ENCODE results near the gene LRRC75A.
A peak's percentile ranks its signal among the peaks of the same experiment; 100 is the strongest.
"Not testable (repeated sequence)": the region's sequence is repeated elsewhere in the genome, so short reads cannot be mapped to it uniquely, and the experiment has no call there.

LRRC75A gene

DNA sequence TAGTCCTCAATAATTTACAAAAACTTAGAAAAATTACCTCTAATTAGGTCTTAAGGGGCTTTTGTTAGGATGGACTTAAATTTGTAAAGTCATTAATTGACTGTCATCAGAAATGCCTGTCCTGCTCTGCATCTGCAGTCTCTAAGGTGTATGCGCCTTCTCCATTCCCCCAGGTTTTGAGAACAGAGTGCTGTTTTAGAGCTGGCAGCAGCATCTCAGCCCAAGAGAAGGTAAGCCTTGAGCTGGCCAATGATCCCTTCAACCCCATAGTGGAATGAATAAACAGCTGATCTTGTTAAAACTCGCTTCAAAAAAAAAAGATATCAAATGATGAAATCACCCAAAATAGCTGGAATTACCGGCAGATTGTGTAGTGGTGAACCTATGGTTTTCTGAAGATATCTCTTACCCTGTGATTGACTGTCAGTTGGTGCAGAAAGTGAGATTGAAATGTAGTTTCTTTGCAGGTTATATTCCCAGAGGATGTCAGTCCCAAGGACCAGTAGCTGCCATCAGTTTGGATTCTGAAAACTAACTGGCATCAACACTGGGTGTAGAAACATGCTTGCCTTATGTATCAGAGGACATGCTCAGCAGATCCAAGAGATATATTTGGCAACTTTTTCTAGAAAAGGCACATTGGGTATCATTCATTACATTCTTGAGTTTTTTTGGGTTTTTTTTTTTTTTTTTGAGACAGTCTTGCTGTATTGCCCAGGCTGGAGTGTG lies 50.9 kb downstream of the LRRC75A start:
- Histone ChIP-seq H3K9me3 (ENCODE audit: insufficient read depth, low read depth, low read length) (no peaks in the 10 kb centered on the region), H4K20me1 (ENCODE audit: insufficient read depth, low read length, poor library complexity, severe bottlenecking) (peaks cover 56% of the 10 kb centered on the region), H3K27me3 (ENCODE audit: insufficient read depth, low read length, poor library complexity, severe bottlenecking) (peaks cover 5% of the 10 kb centered on the region), H3K4me2 (ENCODE audit: low read depth, low read length, poor library complexity, severe bottlenecking) (peak overlapping the region; percentile 99), H3K9ac (ENCODE audit: low read depth, low read length, poor library complexity, severe bottlenecking) (peak overlapping the region; percentile 99), H3K4me3 (ENCODE audit: low read length, poor library complexity, severe bottlenecking) (peak overlapping the region; percentile 83), H3K36me3 (ENCODE audit: insufficient read depth, low read length) (peaks cover 44% of the 10 kb centered on the region), H3F3A (ENCODE audit: low read depth) (no peaks in the 10 kb centered on the region), H3K9me2 (replicated peaks; ENCODE audit: low read depth, low read length) (no peaks in the 10 kb centered on the region), H3K79me2 (ENCODE audit: insufficient read depth, low read length) (peaks cover 67% of the 10 kb centered on the region), H3K4me1 (ENCODE audit: insufficient read depth, low read length, poor library complexity, severe bottlenecking) (peaks cover 31% of the 10 kb centered on the region), H2AFZ (ENCODE audit: low read length) (no peak overlapping the region)
- TF ChIP-seq, protein P1, sequence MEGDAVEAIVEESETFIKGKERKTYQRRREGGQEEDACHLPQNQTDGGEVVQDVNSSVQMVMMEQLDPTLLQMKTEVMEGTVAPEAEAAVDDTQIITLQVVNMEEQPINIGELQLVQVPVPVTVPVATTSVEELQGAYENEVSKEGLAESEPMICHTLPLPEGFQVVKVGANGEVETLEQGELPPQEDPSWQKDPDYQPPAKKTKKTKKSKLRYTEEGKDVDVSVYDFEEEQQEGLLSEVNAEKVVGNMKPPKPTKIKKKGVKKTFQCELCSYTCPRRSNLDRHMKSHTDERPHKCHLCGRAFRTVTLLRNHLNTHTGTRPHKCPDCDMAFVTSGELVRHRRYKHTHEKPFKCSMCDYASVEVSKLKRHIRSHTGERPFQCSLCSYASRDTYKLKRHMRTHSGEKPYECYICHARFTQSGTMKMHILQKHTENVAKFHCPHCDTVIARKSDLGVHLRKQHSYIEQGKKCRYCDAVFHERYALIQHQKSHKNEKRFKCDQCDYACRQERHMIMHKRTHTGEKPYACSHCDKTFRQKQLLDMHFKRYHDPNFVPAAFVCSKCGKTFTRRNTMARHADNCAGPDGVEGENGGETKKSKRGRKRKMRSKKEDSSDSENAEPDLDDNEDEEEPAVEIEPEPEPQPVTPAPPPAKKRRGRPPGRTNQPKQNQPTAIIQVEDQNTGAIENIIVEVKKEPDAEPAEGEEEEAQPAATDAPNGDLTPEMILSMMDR (conservative IDR thresholded peaks at IDR 0.05; ENCODE audit: low read length) = no peak
- TF ChIP-seq EZH2phosphoT487 (IDR thresholded peaks at IDR 0.05; ENCODE audit: borderline replicate concordance) = no peak

DNA sequence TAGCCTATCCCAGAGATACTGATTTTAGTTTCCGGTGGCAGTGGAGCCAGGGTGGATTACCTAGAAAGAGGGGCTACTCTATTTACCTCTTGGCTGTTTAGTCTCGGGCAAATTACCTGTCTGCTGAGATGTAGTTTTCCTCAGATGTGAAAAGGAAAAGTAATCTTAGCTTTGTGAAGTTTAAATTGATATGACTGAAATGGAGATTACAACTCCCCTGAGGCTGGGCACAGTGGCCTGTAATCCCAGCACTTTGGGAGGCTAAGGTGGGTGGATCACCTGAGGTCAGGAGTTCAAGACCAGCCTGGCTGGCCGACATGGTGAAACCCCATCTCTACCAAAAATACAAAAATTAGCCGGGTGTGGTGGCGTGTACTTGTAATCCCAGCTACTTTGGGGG lies 51.6 kb downstream of the LRRC75A start:
- peaks cover 41% of the 10 kb centered on the region for H3K36me3 ChIP-seq (ENCODE audit: insufficient read depth, low read length)
- peak overlapping the region; percentile 99 for H3K4me2 ChIP-seq (ENCODE audit: low read depth, low read length, poor library complexity, severe bottlenecking)
- not testable (repeated sequence) for H2AFZ ChIP-seq (ENCODE audit: low read length); H3K27me3 ChIP-seq (ENCODE audit: insufficient read depth, low read length, poor library complexity, severe bottlenecking); H3K9me3 ChIP-seq (ENCODE audit: insufficient read depth, low read depth, low read length); H3K9me2 ChIP-seq (replicated peaks; ENCODE audit: low read depth, low read length); H3F3A ChIP-seq (ENCODE audit: low read depth)
- H3K9ac ChIP-seq (ENCODE audit: low read depth, low read length, poor library complexity, severe bottlenecking) = peak overlapping the region; percentile 99
- H4K20me1 ChIP-seq (ENCODE audit: insufficient read depth, low read length, poor library complexity, severe bottlenecking) = peaks cover 53% of the 10 kb centered on the region
- H3K4me3 ChIP-seq (ENCODE audit: low read length, poor library complexity, severe bottlenecking) = peak overlapping the region; percentile 83
- peaks cover 31% of the 10 kb centered on the region for H3K4me1 ChIP-seq (ENCODE audit: insufficient read depth, low read length, poor library complexity, severe bottlenecking)
- peaks cover 60% of the 10 kb centered on the region for H3K79me2 ChIP-seq (ENCODE audit: insufficient read depth, low read length)

DNA sequence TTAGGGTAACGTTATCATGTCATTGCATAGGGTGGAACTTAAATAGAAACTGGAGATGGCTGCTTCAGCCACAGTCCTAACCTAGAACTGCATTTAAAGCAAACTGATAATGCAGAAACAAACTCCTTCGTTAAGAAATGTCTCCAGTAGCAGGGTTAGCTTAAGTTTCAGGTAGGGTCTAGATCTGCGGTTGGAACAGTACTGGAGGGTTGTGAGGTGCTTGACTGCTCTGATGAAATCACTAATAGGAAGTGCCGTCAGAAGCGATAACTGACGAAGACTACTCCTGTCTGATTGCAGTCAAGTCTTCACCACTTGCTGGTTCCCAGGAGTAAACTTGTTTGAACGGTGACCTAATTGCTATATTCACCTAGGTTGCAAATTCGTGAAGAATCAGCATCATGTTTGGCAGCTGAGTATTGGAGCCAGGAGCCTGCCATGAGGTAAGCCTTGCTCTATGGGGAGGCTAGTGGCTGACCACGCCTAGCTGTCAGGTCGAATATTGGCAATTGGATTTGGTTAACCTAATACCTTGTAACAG lies 52.1 kb downstream of the LRRC75A start:
- H3K4me3 ChIP-seq (ENCODE audit: low read length, poor library complexity, severe bottlenecking) = peak overlapping the region; percentile 83
- no peaks in the 10 kb centered on the region for H3F3A ChIP-seq (ENCODE audit: low read depth)
- H4K20me1 ChIP-seq (ENCODE audit: insufficient read depth, low read length, poor library complexity, severe bottlenecking) = peaks cover 52% of the 10 kb centered on the region
- H3K79me2 ChIP-seq (ENCODE audit: insufficient read depth, low read length) = peaks cover 58% of the 10 kb centered on the region
- H3K9ac ChIP-seq (ENCODE audit: low read depth, low read length, poor library complexity, severe bottlenecking) = peak overlapping the region; percentile 99
- peaks cover 40% of the 10 kb centered on the region for H3K36me3 ChIP-seq (ENCODE audit: insufficient read depth, low read length)
- H3K9me3 ChIP-seq (ENCODE audit: insufficient read depth, low read depth, low read length) = no peaks in the 10 kb centered on the region
- TF ChIP-seq, protein P1 (conservative IDR thresholded peaks at IDR 0.05; ENCODE audit: low read length) = no peak
- no peak for TF ChIP-seq EZH2phosphoT487 (IDR thresholded peaks at IDR 0.05; ENCODE audit: borderline replicate concordance)
- H3K9me2 ChIP-seq (replicated peaks; ENCODE audit: low read depth, low read length) = no peaks in the 10 kb centered on the region
- H2AFZ ChIP-seq (ENCODE audit: low read length) = no peak overlapping the region
- peak overlapping the region; percentile 99 for H3K4me2 ChIP-seq (ENCODE audit: low read depth, low read length, poor library complexity, severe bottlenecking)
- peaks cover 31% of the 10 kb centered on the region for H3K4me1 ChIP-seq (ENCODE audit: insufficient read depth, low read length, poor library complexity, severe bottlenecking)
- peaks cover 5% of the 10 kb centered on the region for H3K27me3 ChIP-seq (ENCODE audit: insufficient read depth, low read length, poor library complexity, severe bottlenecking)
